Erythroblast (primary cell): ENCODE results near the gene LHFPL2.

ENCODE experiments used
- GATA1 ChIP-seq: IDR thresholded peaks from 2 replicates; pipeline ENCODE4 v1.6.1; 2011; ENCODE audit warnings: low read depth, mild to moderate bottlenecking, control low read depth, low read length, moderate library complexity
- POLR2A ChIP-seq: IDR thresholded peaks from 2 replicates; pipeline ENCODE4 v1.6.1; 2011; ENCODE audit warnings: mild to moderate bottlenecking, low read length

- TF ChIP-seq POLR2A (no peak), GATA1 (no peak)
Measured at GRCh38 chr5:78547731-78548615, 100.6 kb downstream of the LHFPL2 start.
